ENCODE measurements around the gene EEF1A2.
A peak's percentile ranks its signal among the peaks of the same experiment; 100 is the strongest.

Gene EEF1A2

GRCh38 chr20:63498960-63499337, at the start of gene EEF1A2:
Gene EEF1A2 (minus strand): TSS chr20:63499083. CDS start chr20:63497763, 1,320 bp downstream.
- ATAC-seq (peak; percentile 27), DNase-seq (ENCODE audit: low spot score in 2 of 2) (no peak)
- Mint-ChIP-seq H3K9me3 (no peaks in the 10 kb centered on the region), H3K27ac (no peak within 1 kb of the TSS), H3K4me1 (no peaks in the 10 kb centered on the region), H3K4me3 (peak within 1 kb of the TSS; percentile 50), H3K36me3 (no peaks in the 10 kb centered on the region)

- Mint-ChIP-seq H3K4me1 (peaks cover 24% of the 10 kb centered on the region), H3K36me3 (peaks cover 10% of the 10 kb centered on the region), H3K9me3 (no peaks in the 10 kb centered on the region), H3K27ac (no peak overlapping the region), H3K4me3 (no peak overlapping the region)
- ATAC-seq, result no peak
- no peak for DNase-seq (ENCODE audit: low spot score in 2 of 2)
Measured at GRCh38 chr20:63548542-63548941, 49.7 kb upstream of the EEF1A2 start.

GRCh38 chr20:63547725-63548480, 49.0 kb upstream of the EEF1A2 start, which contains the start of gene SRMS:
Gene SRMS (minus strand): TSS chr20:63547749. CDS start chr20:63547463, 286 bp downstream.
- Mint-ChIP-seq H3K27ac (no peak within 1 kb of the TSS), H3K36me3 (peaks cover 8% of the 10 kb centered on the region), H3K9me3 (no peaks in the 10 kb centered on the region), H3K4me3 (no peak within 1 kb of the TSS), H3K4me1 (peaks cover 22% of the 10 kb centered on the region)
- DNase-seq (ENCODE audit: low spot score in 2 of 2) (no peak), ATAC-seq (no peak)

- H3K4me3 Mint-ChIP-seq, result no peak overlapping the region
- H3K27ac Mint-ChIP-seq, result no peak overlapping the region
- peaks cover 14% of the 10 kb centered on the region for H3K4me1 Mint-ChIP-seq
- DNase-seq (ENCODE audit: low spot score in 2 of 2), result no peak
- H3K36me3 Mint-ChIP-seq, result no peaks in the 10 kb centered on the region
- H3K9me3 Mint-ChIP-seq, result no peaks in the 10 kb centered on the region
- ATAC-seq, result no peak
Measured at GRCh38 chr20:63546956-63547724, 48.3 kb upstream of the EEF1A2 start.

GRCh38 chr20:63546256-63546955, 47.5 kb upstream of the EEF1A2 start:
- DNase-seq (ENCODE audit: low spot score in 2 of 2) (no peak), ATAC-seq (no peak)
- Mint-ChIP-seq H3K4me3 (no peak overlapping the region), H3K27ac (no peak overlapping the region), H3K9me3 (no peaks in the 10 kb centered on the region), H3K4me1 (peaks cover 12% of the 10 kb centered on the region), H3K36me3 (no peaks in the 10 kb centered on the region)

- Mint-ChIP-seq H3K9me3 (no peaks in the 10 kb centered on the region), H3K36me3 (no peaks in the 10 kb centered on the region), H3K4me3 (no peak overlapping the region), H3K4me1 (peaks cover 12% of the 10 kb centered on the region), H3K27ac (no peak overlapping the region)
- no peak for ATAC-seq
- DNase-seq (ENCODE audit: low spot score in 2 of 2), result no peak
Measured at GRCh38 chr20:63545814-63546213, 46.9 kb upstream of the EEF1A2 start.

GRCh38 chr20:63544958-63545516, 46.2 kb upstream of the EEF1A2 start:
- Mint-ChIP-seq H3K9me3 (no peaks in the 10 kb centered on the region), H3K27ac (no peak overlapping the region), H3K4me3 (no peak overlapping the region), H3K4me1 (peaks cover 12% of the 10 kb centered on the region), H3K36me3 (peaks cover 5% of the 10 kb centered on the region)
- ATAC-seq (no peak), DNase-seq (ENCODE audit: low spot score in 2 of 2) (no peak)

GRCh38 chr20:63544241-63544957, 45.5 kb upstream of the EEF1A2 start:
- H3K9me3 Mint-ChIP-seq, result no peaks in the 10 kb centered on the region
- DNase-seq (ENCODE audit: low spot score in 2 of 2) (no peak), ATAC-seq (no peak)
- no peak overlapping the region for H3K4me3 Mint-ChIP-seq
- H3K27ac Mint-ChIP-seq, result peak overlapping the region; percentile 3
- H3K36me3 Mint-ChIP-seq, result peaks cover 5% of the 10 kb centered on the region
- peaks cover 9% of the 10 kb centered on the region for H3K4me1 Mint-ChIP-seq

GRCh38 chr20:63543733-63544132, 44.9 kb upstream of the EEF1A2 start:
- no peak for ATAC-seq
- no peak overlapping the region for H3K4me3 Mint-ChIP-seq

GRCh38 chr20:63543131-63543530, 44.2 kb upstream of the EEF1A2 start:
- no peak overlapping the region for H3K27ac Mint-ChIP-seq
- no peaks in the 10 kb centered on the region for H3K9me3 Mint-ChIP-seq
- no peak overlapping the region for H3K4me3 Mint-ChIP-seq
- H3K36me3 Mint-ChIP-seq, result peaks cover 5% of the 10 kb centered on the region
- no peak for DNase-seq (ENCODE audit: low spot score in 2 of 2)
- H3K4me1 Mint-ChIP-seq, result peaks cover 6% of the 10 kb centered on the region
- no peak for ATAC-seq

More at GRCh38 chr20:63543733-63544132, 44.9 kb upstream of the EEF1A2 start:
- peaks cover 6% of the 10 kb centered on the region for H3K4me1 Mint-ChIP-seq
- no peak for DNase-seq (ENCODE audit: low spot score in 2 of 2)
- H3K27ac Mint-ChIP-seq, result peak overlapping the region; percentile 3
- H3K36me3 Mint-ChIP-seq, result peaks cover 5% of the 10 kb centered on the region
- no peaks in the 10 kb centered on the region for H3K9me3 Mint-ChIP-seq

GRCh38 chr20:63542696-63543095, 43.8 kb upstream of the EEF1A2 start:
- ATAC-seq (no peak), DNase-seq (ENCODE audit: low spot score in 2 of 2) (no peak)
- Mint-ChIP-seq H3K4me3 (no peak overlapping the region), H3K9me3 (no peaks in the 10 kb centered on the region), H3K4me1 (peaks cover 8% of the 10 kb centered on the region), H3K27ac (no peak overlapping the region), H3K36me3 (peaks cover 5% of the 10 kb centered on the region)

GRCh38 chr20:63542031-63542559, 43.2 kb upstream of the EEF1A2 start:
- peaks cover 14% of the 10 kb centered on the region for H3K4me1 Mint-ChIP-seq
- ATAC-seq, result no peak
- H3K36me3 Mint-ChIP-seq, result peaks cover 5% of the 10 kb centered on the region
- H3K9me3 Mint-ChIP-seq, result no peaks in the 10 kb centered on the region
- no peak overlapping the region for H3K27ac Mint-ChIP-seq
- DNase-seq (ENCODE audit: low spot score in 2 of 2), result no peak
- no peak overlapping the region for H3K4me3 Mint-ChIP-seq

GRCh38 chr20:63541371-63541770, 42.5 kb upstream of the EEF1A2 start:
- Mint-ChIP-seq H3K4me1 (peaks cover 22% of the 10 kb centered on the region), H3K4me3 (no peak overlapping the region), H3K36me3 (peaks cover 7% of the 10 kb centered on the region), H3K27ac (no peak overlapping the region), H3K9me3 (no peaks in the 10 kb centered on the region)
- no peak for ATAC-seq
- no peak for DNase-seq (ENCODE audit: low spot score in 2 of 2)

GRCh38 chr20:63540417-63541186, 41.7 kb upstream of the EEF1A2 start:
- peaks cover 25% of the 10 kb centered on the region for H3K4me1 Mint-ChIP-seq
- DNase-seq (ENCODE audit: low spot score in 2 of 2) (no peak), ATAC-seq (no peak)
- no peak overlapping the region for H3K4me3 Mint-ChIP-seq
- H3K9me3 Mint-ChIP-seq, result no peaks in the 10 kb centered on the region
- no peak overlapping the region for H3K27ac Mint-ChIP-seq
- peaks cover 10% of the 10 kb centered on the region for H3K36me3 Mint-ChIP-seq

Data from stimulated activated effector memory CD8-positive, alpha-beta T cell treated with anti-CD3 and anti-CD28 coated beads, Interleukin-12 subunit alpha, Interleukin-12 subunit beta, amount 100 ng/mL, for 72 hours (primary cell).